Lower lobe of right lung (tissue), 2 donors: ENCODE results near the gene TMEM120B. TPM values are rescaled to one million over a fixed set of nuclear protein-coding genes. Genes with fewer than 3 reads are reported as not detected.

Experiments
- ATAC-seq, 2 donors: fragments of 200-7000 bp; cut with Tn5 transposase; one replicate each; pipeline ENCODE4 v1.9.1; 2020 to 2022; ENCODE audit warnings: mild to moderate bottlenecking in 2 of 2, moderate library complexity in 2 of 2
- DNase-seq: peaks from one replicate; pipeline ENCODE4 v3.0.0-alpha.2; 2020
- H3K27ac ChIP-seq: fragments of 200-600 bp; one replicate; pipeline ENCODE4 v1.8.0; 2022
- H3K27me3 ChIP-seq: fragments of 200-600 bp; one replicate; pipeline ENCODE4 v1.8.0; 2022; ENCODE audit warnings: low read depth
- H3K36me3 ChIP-seq: fragments of 200-600 bp; one replicate; pipeline ENCODE4 v1.8.0; 2022; ENCODE audit warnings: mild to moderate bottlenecking
- H3K4me1 ChIP-seq: fragments of 200-600 bp; one replicate; pipeline ENCODE4 v1.8.0; 2022
- H3K4me3 ChIP-seq: fragments of 200-600 bp; one replicate; pipeline ENCODE4 v1.8.0; 2022; ENCODE audit warnings: mild to moderate bottlenecking
- H3K9me3 ChIP-seq: fragments of 200-600 bp; one replicate; pipeline ENCODE4 v1.8.0; 2022
- CTCF ChIP-seq: fragments of 200-600 bp; IDR thresholded peaks from one replicate; pipeline ENCODE4 v1.8.0; 2022; ENCODE audit warnings: antibody characterized with exemption, mild to moderate bottlenecking
- intact Hi-C: fragments of 100-400 bp; cut with DNase I; formaldehyde crosslinking; loops from one replicate; pipeline ENCODE4 v1.11.0; 2022
- total RNA-seq: library from RNA; stranded (reverse); fragmentation: NEBNext Ultra II Directional; extraction: Animal tissue kit (Norgen Biotek cat#: 25700); gene quantifications from one replicate; pipeline ENCODE4 v1.2.1, GENCODE V29; 2021
- donor health status: DM: no; HTN: yes; CAD: no; lungs with severe emphysema.

The TMEM120B gene
- total RNA-seq, 1 donor from 2014 or later, result 13.4 TPM

- H3K9me3 ChIP-seq, result no peaks in the 10 kb centered on the region
- intact Hi-C loops, result no loop called here
- no peaks in the 10 kb centered on the region for H3K27me3 ChIP-seq
- no peak for TF ChIP-seq CTCF
- H3K4me1 ChIP-seq, result peaks cover 13% of the 10 kb centered on the region
- ATAC-seq, result no peak
- no peak overlapping the region for H3K4me3 ChIP-seq
- DNase-seq, result peak; percentile 49
- H3K27ac ChIP-seq, result no peak overlapping the region
- no peaks in the 10 kb centered on the region for H3K36me3 ChIP-seq
These were observed 4.6 kb downstream of the TMEM120B start for GRCh38 chr12:121717041-121717699.

GRCh38 chr12:121718653-121719239 is 6.2 kb downstream of the TMEM120B start:
- Histone ChIP-seq H3K36me3 (no peaks in the 10 kb centered on the region), H3K27me3 (no peaks in the 10 kb centered on the region), H3K9me3 (no peaks in the 10 kb centered on the region), H3K4me1 (peaks cover 4% of the 10 kb centered on the region), H3K4me3 (no peak overlapping the region), H3K27ac (no peak overlapping the region)
- intact Hi-C loops, result no loop called here
- ATAC-seq (no peak), DNase-seq (no peak)
- no peak for TF ChIP-seq CTCF

GRCh38 chr12:121719926-121720414 is 7.4 kb downstream of the TMEM120B start:
- Histone ChIP-seq H3K9me3 (no peaks in the 10 kb centered on the region), H3K4me1 (no peaks in the 10 kb centered on the region), H3K36me3 (peaks cover 4% of the 10 kb centered on the region), H3K27ac (no peak overlapping the region), H3K4me3 (no peak overlapping the region), H3K27me3 (no peaks in the 10 kb centered on the region)
- no peak for ATAC-seq
- no peak for DNase-seq
- no peak for TF ChIP-seq CTCF
- intact Hi-C loops, result no loop called here

- intact Hi-C loops, result no loop called here
- no peak overlapping the region for H3K4me3 ChIP-seq
- DNase-seq (no peak), ATAC-seq (no peak)
- H3K9me3 ChIP-seq, result no peaks in the 10 kb centered on the region
- no peak for TF ChIP-seq CTCF
- no peaks in the 10 kb centered on the region for H3K27me3 ChIP-seq
- H3K4me1 ChIP-seq, result no peaks in the 10 kb centered on the region
- H3K27ac ChIP-seq, result no peak overlapping the region
- peaks cover 5% of the 10 kb centered on the region for H3K36me3 ChIP-seq
These were observed 8.2 kb downstream of the TMEM120B start for GRCh38 chr12:121720762-121721161.

GRCh38 chr12:121722511-121722910 is 10.0 kb downstream of the TMEM120B start:
- H3K4me3 ChIP-seq, result no peak overlapping the region
- ATAC-seq (no peak), DNase-seq (no peak)
- no peaks in the 10 kb centered on the region for H3K9me3 ChIP-seq
- H3K36me3 ChIP-seq, result peaks cover 5% of the 10 kb centered on the region
- H3K4me1 ChIP-seq, result no peaks in the 10 kb centered on the region
- no peaks in the 10 kb centered on the region for H3K27me3 ChIP-seq
- intact Hi-C loops, result no loop called here
- no peak overlapping the region for H3K27ac ChIP-seq
- no peak for TF ChIP-seq CTCF
